ENCODE results near the gene PHYH.

GRCh38 chr10:13347500-13348156 lies 47.8 kb upstream of the PHYH start:
- TF ChIP-seq, protein P1, sequence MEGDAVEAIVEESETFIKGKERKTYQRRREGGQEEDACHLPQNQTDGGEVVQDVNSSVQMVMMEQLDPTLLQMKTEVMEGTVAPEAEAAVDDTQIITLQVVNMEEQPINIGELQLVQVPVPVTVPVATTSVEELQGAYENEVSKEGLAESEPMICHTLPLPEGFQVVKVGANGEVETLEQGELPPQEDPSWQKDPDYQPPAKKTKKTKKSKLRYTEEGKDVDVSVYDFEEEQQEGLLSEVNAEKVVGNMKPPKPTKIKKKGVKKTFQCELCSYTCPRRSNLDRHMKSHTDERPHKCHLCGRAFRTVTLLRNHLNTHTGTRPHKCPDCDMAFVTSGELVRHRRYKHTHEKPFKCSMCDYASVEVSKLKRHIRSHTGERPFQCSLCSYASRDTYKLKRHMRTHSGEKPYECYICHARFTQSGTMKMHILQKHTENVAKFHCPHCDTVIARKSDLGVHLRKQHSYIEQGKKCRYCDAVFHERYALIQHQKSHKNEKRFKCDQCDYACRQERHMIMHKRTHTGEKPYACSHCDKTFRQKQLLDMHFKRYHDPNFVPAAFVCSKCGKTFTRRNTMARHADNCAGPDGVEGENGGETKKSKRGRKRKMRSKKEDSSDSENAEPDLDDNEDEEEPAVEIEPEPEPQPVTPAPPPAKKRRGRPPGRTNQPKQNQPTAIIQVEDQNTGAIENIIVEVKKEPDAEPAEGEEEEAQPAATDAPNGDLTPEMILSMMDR (IDR thresholded peaks at IDR 0.05; ENCODE audit: low read length), result no peak
- TF ChIP-seq EZH2 (IDR thresholded peaks at IDR 0.05; ENCODE audit: borderline replicate concordance, low read length), result no peak
